ENCODE measurements around the gene FAIM2. TPM values are rescaled to one million over a fixed set of nuclear protein-coding genes. Genes with fewer than 3 reads are reported as not detected.

Gene FAIM2
- total RNA-seq, 1 experiment from 2014 or later = 0.22 TPM

GRCh38 chr12:49899286-49899843 lies 4.3 kb downstream of the FAIM2 start:
- Mint-ChIP-seq H3K27me3 (ENCODE audit: low read depth) (peaks cover 26% of the 10 kb centered on the region), H3K27ac (no peak overlapping the region), H3K4me1 (peaks cover 12% of the 10 kb centered on the region), H3K9me3 (no peaks in the 10 kb centered on the region), H3K36me3 (no peaks in the 10 kb centered on the region), H3K4me3 (no peak overlapping the region)
- no peak for ATAC-seq
- no peak for TF ChIP-seq AFF4 (CRISPR knock-in tag; IDR thresholded peaks at IDR 0.05; ENCODE audit: borderline replicate concordance)
- TF ChIP-seq IRF1 (CRISPR knock-in tag; IDR thresholded peaks at IDR 0.05) = no peak
- TF ChIP-seq FOXP4 (CRISPR knock-in tag; IDR thresholded peaks at IDR 0.05) = no peak
- TF ChIP-seq ARID4B (CRISPR knock-in tag; IDR thresholded peaks at IDR 0.05; ENCODE audit: borderline replicate concordance) = no peak
- no peak for TF ChIP-seq ZNF671 (CRISPR knock-in tag; IDR thresholded peaks at IDR 0.05)
- no peak for TF ChIP-seq ZNF425 (CRISPR knock-in tag; conservative IDR thresholded peaks at IDR 0.05)
- TF ChIP-seq TP53 (CRISPR knock-in tag; IDR thresholded peaks at IDR 0.05) = no peak
- TF ChIP-seq ZNF416 (CRISPR knock-in tag; IDR thresholded peaks at IDR 0.05) = no peak
- TF ChIP-seq FOXK1 (CRISPR knock-in tag; IDR thresholded peaks at IDR 0.05) = no peak
- ChIA-PET CTCF (no interaction called here), POLR2A (no interaction called here)
- no peak for DNase-seq (ENCODE audit: low spot score)

- no peaks in the 10 kb centered on the region for H3K9me3 Mint-ChIP-seq
- CTCF ChIA-PET = interaction anchor here (4.5 kb wide), 1 partner anchor 48 kb away, joined by 22 read pairs; no protein-coding TSS in a partner anchor
- ATAC-seq = no peak
- TF ChIP-seq FOXP1 (CRISPR knock-in tag; IDR thresholded peaks at IDR 0.05; ENCODE audit: borderline replicate concordance) (no peak), NFATC4 (CRISPR knock-in tag; IDR thresholded peaks at IDR 0.05) (no peak), RORB (CRISPR knock-in tag; IDR thresholded peaks at IDR 0.05) (no peak), NR2C2 (CRISPR knock-in tag; IDR thresholded peaks at IDR 0.05) (no peak), ZBTB43 (CRISPR knock-in tag; IDR thresholded peaks at IDR 0.05) (no peak), ZSCAN18 (CRISPR knock-in tag; IDR thresholded peaks at IDR 0.05) (no peak), IRF2 (CRISPR knock-in tag; IDR thresholded peaks at IDR 0.05; ENCODE audit: borderline replicate concordance, low read depth) (no peak), CDX4 (CRISPR knock-in tag; IDR thresholded peaks at IDR 0.05; ENCODE audit: borderline replicate concordance) (no peak), ETV6 (CRISPR knock-in tag; IDR thresholded peaks at IDR 0.05) (no peak), GTF2I (CRISPR knock-in tag; conservative IDR thresholded peaks at IDR 0.05) (no peak)
These were observed 6.4 kb downstream of the FAIM2 start for GRCh38 chr12:49897276-49897675.

More at GRCh38 chr12:49897276-49897675, 6.4 kb downstream of the FAIM2 start:
- POLR2A ChIA-PET = no interaction called here
- Mint-ChIP-seq H3K36me3 (no peaks in the 10 kb centered on the region), H3K4me1 (peaks cover 12% of the 10 kb centered on the region), H3K4me3 (no peak overlapping the region), H3K27ac (no peak overlapping the region), H3K27me3 (ENCODE audit: low read depth) (peaks cover 12% of the 10 kb centered on the region)
- no peak for DNase-seq (ENCODE audit: low spot score)
